GM21717 (cell line): ENCODE results near the gene VTCN1.
"Not testable (repeated sequence)": the region's sequence is repeated elsewhere in the genome, so short reads cannot be mapped to it uniquely, and the experiment has no call there.

Source experiments
- ATAC-seq: cut with Tn5 transposase; IDR thresholded peaks from one replicate; pipeline ENCODE4 v1.9.1; 2021; ENCODE audit warnings: mild to moderate bottlenecking, moderate library complexity; ENCODE audit not compliant: unreplicated experiment

The VTCN1 gene

GRCh38 chr1:117210831-117211261 lies at the start of gene VTCN1:
Gene VTCN1 (minus strand): TSS chr1:117210927. CDS start chr1:117210855, 72 bp downstream.
- no peak for ATAC-seq

DNA sequence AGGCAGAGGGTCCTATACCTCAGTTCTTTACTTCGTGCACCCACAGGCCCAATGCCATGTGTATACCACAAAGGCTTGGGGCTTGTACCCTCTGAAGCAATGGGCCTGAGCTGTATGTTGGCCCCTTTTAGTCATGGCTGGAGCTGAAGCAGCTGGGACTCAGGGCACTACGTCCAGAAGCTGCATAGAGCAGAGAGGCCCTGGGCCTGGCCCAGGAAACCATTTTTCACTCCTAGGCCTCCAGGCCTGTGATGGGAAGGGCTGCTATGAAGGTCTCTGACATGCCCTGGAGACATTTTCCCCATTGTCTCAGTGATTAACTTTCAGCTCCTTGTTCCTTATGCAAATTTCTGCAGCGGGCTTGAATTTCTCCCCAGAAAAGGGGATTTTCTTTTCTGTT lies 48.1 kb upstream of the VTCN1 start:
- ATAC-seq, result no peak

DNA sequence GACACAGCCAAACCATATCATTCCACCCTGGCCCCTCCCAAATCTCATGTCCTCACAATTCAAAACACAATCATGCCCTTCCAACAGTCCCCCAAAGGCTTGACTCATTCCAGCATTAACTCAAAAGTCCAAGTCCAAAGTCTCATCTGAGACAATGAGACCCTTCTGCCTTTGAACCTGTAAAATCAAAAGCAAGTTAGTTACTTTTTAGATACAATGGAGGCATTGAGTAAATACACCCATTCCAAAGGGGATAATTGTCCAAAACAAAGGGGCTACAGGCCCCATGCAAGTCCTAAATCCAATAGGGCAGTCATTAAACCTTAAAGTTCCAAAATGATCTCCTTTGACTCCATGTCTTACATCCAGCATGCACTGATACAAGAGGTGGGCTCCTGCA lies 47.3 kb upstream of the VTCN1 start:
- not testable (repeated sequence) for ATAC-seq

- no peak for ATAC-seq
These were observed 46.6 kb upstream of the VTCN1 start for GRCh38 chr1:117257291-117257690.

GRCh38 chr1:117250061-117250606 lies 39.4 kb upstream of the VTCN1 start:
- ATAC-seq, result no peak

GRCh38 chr1:117244971-117245370 lies 34.2 kb upstream of the VTCN1 start:
- ATAC-seq, result no peak

DNA sequence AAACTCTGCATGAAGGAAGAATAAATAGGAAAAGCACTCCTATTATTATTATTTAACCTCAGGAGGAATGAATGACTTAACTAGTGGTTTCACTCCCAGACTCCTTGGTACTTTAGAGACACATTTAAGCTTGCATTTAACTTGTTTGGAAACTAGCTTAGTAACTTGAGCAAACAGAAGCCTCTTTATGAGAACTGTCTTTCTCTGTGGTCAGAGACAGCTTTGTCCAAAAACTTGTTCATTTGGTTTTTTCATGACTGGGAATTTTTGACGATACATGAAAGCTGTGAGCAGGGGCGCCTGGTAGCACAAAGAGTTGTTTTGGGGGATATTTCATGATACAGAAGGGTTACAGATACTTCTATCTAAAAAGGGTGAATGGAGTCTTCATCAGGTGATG lies 33.6 kb upstream of the VTCN1 start:
- ATAC-seq, result no peak

GRCh38 chr1:117241512-117241911 lies 30.8 kb upstream of the VTCN1 start:
- no peak for ATAC-seq

- no peak for ATAC-seq
These were observed 29.8 kb upstream of the VTCN1 start for GRCh38 chr1:117240547-117240946.

DNA sequence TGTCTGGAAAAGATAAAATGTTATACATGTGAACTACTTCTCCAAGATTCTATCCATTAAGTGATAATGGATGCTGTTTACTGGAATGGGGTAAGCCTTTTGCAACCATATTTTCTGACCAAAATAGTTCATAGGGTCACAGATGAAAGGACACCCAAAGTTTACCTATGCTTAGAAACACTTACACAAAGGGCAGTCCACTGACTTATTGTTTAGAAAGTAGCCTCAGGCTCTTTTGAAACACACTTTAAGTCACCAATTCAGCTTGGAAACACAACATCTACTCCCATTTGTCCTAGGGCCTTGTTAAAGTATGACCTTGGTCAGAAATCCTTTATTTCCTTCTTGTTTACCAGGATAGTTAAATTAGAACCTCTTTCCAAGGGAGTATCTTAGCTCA lies 28.7 kb upstream of the VTCN1 start:
- ATAC-seq, result no peak

- no peak for ATAC-seq
These were observed 27.1 kb upstream of the VTCN1 start for GRCh38 chr1:117237726-117238381.

DNA sequence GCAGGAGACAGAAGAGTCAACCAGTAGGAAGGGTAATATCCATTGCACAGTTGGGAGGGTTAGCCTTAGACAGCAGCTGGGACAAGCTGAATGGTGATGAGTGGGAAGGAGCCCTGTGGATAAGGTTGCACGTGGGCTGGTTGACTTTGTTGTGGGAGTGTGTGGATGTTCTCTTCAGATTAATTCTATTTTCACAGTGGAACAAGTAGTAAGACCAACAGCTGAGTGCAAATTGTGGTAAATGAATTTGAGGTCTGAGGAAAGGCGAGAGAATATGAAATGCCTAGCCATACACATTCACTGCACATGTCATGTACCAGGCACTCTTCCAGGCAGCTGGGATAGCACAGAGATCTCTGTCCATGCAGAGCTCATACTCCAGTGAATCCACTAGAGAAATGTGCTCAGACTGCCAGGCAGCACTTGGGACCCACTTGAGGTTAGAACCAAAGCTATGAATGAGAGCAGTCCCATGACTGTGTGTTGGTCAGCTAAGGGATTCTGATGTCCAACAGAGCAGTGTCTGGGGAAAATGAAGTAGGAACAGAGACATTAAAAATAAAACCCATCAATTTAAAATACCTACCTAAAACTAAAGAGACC lies 25.2 kb upstream of the VTCN1 start:
- ATAC-seq, result no peak

DNA sequence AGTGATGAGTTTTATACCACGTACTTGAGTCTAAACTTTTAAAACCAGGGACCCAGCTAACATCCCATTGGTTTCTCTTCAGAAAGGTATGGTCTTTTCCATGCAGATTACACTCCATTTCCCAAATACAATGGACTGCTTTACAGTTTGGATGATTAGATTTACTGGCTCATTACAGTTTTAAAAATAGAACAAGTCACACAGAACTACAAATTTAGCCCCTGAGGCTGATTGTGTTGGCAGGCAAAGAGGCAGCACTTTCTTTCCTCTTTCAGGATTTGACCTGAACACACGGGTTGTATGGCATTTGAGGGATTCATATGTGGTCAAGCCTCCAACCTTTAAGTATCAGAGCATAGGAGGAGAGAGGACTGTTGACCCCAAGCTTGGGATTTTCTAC lies 21.8 kb upstream of the VTCN1 start:
- no peak for ATAC-seq

DNA sequence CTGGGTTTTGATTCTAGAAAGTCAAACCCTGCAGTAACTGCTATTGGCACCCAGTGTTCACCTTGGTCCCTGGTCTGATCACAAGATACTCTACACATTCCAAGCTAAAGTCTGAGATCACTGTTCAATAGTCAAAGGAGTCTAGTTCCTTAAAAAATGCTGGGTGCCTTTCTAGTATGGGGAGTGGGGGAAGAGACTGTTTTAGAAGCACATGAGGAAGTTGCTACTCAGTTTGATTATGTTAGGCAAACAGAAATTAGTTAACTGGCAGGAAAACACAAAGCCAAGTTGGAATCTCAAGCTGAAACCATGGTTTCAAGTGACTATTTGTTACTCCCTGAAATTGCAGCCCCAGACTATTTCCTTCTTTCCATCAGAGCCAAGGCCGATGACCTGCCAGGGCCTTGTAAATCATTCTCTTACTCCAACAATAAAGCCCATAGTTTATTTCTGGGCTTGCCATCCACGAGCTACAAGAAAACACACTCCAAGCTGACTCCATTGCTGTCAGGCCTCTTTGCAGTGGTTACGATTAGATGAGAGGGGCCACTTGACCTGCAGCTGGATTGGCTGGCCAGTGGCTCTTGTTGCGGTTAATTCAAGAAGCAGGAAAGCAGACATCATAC lies 21.1 kb upstream of the VTCN1 start:
- no peak for ATAC-seq

DNA sequence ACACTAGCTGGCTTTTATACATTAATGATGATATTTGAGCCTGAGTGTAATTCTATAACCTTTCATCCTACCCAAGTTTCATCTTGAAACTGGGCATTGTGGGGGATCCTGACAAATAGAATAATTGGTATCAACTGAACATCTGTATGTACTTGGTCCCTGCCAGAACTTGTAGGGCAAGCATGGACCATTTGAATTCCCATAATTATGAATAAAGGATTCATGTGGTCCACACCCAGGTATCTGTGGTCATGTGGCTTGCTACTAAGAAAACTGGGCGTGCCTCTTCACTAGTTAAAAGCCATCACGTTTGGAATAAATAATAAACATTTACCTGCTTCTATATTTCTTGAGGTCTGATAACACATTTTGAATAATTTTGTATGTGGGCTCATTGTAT lies 20.6 kb upstream of the VTCN1 start:
- ATAC-seq, result no peak

DNA sequence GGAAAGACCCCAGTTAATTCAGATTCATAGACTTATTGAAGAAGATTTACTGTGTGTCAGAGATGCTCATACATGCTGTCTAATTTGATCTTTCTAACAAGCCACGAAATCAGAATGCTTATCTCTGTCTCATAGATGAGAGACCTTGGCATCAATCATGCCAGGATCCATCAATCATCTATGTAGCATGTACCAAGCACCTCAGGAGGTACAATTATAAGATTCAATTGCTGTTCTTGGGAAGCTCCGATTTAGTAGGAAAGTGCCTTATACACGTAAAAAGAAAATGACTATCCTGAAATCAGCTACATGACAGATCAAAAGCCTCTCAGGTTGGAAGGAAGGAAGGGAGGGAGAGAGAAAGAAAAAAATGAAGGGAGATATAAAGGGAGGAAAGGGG lies 18.5 kb upstream of the VTCN1 start:
- ATAC-seq, result no peak

DNA sequence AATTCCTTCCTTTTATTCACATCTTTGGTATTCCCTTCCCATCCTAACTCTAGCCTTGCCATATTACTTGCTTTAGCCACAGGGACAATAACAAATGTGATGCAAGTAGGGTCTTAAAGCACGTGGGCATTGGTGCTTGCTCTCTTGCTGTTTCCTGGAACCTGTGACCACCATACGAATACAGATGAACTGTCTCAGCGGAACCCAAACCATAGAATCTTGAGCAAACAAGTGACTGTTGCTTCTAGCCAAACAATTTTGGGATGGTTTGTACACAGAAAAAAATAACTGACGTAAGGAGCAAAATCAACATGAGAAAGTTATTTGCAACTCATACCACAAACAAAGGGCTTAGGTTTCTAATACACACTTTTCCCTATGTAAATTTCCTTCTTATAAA lies 15.2 kb upstream of the VTCN1 start:
- no peak for ATAC-seq

- ATAC-seq, result no peak
These were observed 6.0 kb upstream of the VTCN1 start for GRCh38 chr1:117216718-117217117.

GRCh38 chr1:117215733-117216462 lies 5.2 kb upstream of the VTCN1 start:
- ATAC-seq, result no peak

DNA sequence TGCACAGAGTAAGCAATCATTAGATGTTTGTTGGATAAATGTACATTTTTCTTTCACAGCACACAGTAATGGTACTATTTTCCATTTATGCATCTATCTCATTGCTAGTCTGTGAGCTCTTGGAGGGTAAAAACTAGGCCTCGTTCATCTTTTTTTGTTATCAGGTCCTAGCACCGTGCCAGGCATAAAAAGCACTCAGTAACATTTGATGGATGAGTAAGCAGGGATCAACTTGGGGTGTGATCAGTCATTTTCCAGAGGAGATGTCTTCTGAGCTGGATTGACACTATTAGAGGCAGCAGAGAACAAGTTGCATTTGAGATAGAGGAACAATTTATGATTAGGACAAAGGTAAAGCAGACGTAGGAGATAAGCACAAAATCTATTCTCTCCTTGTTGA lies 4.3 kb upstream of the VTCN1 start:
- no peak for ATAC-seq

- no peak for ATAC-seq
These were observed 2.3 kb upstream of the VTCN1 start for GRCh38 chr1:117213046-117213445.
